Activated naive CD4-positive, alpha-beta T cell treated with Interleukin-2 at 50 U/mL for 16 hours (primary cell): ENCODE measurements around the gene ASIC4.

Experiments
- DNase-seq: peaks from one replicate; pipeline ENCODE4 v3.0.0-alpha.2; 2020

Gene ASIC4

GRCh38 chr2:219554350-219554749, 40.1 kb downstream of the ASIC4 start:
- DNase-seq, result no peak

- DNase-seq, result no peak
Observed at GRCh38 chr2:219555956-219556355, 41.7 kb downstream of the ASIC4 start.

GRCh38 chr2:219556413-219556812, 42.1 kb downstream of the ASIC4 start:
- DNase-seq, result no peak

GRCh38 chr2:219557320-219557719, 43.0 kb downstream of the ASIC4 start:
- DNase-seq, result no peak

GRCh38 chr2:219557791-219558785, 43.8 kb downstream of the ASIC4 start:
- DNase-seq, result no peak

GRCh38 chr2:219559156-219559915, 45.1 kb downstream of the ASIC4 start:
- DNase-seq, result no peak

- peak; percentile 23 for DNase-seq
Observed at GRCh38 chr2:219560037-219560892, 46.0 kb downstream of the ASIC4 start.

- no peak for DNase-seq
Observed at GRCh38 chr2:219560893-219561178, 46.6 kb downstream of the ASIC4 start.

GRCh38 chr2:219561179-219562048, 47.1 kb downstream of the ASIC4 start:
- DNase-seq, result no peak

GRCh38 chr2:219562049-219563020, 48.1 kb downstream of the ASIC4 start:
- no peak for DNase-seq

- DNase-seq, result no peak
Observed at GRCh38 chr2:219563271-219563928, 49.1 kb downstream of the ASIC4 start.

- no peak for DNase-seq
Observed at GRCh38 chr2:219565130-219566080, 51.1 kb downstream of the ASIC4 start.

GRCh38 chr2:219566640-219567039, 52.4 kb downstream of the ASIC4 start:
- DNase-seq, result no peak

GRCh38 chr2:219567131-219567530, 52.8 kb downstream of the ASIC4 start:
- DNase-seq, result no peak

GRCh38 chr2:219567791-219568361, 53.6 kb downstream of the ASIC4 start:
- DNase-seq, result no peak

- no peak for DNase-seq
Observed at GRCh38 chr2:219569041-219569440, 54.8 kb downstream of the ASIC4 start.

- no peak for DNase-seq
Observed at GRCh38 chr2:219569635-219570034, 55.4 kb downstream of the ASIC4 start.

- DNase-seq, result no peak
Observed at GRCh38 chr2:219570194-219570923, 56.1 kb downstream of the ASIC4 start.
